ENCODE measurements around the gene RASGRP4. TPM values are rescaled to one million over a fixed set of nuclear protein-coding genes. Genes with fewer than 3 reads are reported as not detected.

Gene RASGRP4
- total and polyA plus RNA-seq, 2 experiments from 2014 or later, result 0.35 to 0.80 TPM

DNA sequence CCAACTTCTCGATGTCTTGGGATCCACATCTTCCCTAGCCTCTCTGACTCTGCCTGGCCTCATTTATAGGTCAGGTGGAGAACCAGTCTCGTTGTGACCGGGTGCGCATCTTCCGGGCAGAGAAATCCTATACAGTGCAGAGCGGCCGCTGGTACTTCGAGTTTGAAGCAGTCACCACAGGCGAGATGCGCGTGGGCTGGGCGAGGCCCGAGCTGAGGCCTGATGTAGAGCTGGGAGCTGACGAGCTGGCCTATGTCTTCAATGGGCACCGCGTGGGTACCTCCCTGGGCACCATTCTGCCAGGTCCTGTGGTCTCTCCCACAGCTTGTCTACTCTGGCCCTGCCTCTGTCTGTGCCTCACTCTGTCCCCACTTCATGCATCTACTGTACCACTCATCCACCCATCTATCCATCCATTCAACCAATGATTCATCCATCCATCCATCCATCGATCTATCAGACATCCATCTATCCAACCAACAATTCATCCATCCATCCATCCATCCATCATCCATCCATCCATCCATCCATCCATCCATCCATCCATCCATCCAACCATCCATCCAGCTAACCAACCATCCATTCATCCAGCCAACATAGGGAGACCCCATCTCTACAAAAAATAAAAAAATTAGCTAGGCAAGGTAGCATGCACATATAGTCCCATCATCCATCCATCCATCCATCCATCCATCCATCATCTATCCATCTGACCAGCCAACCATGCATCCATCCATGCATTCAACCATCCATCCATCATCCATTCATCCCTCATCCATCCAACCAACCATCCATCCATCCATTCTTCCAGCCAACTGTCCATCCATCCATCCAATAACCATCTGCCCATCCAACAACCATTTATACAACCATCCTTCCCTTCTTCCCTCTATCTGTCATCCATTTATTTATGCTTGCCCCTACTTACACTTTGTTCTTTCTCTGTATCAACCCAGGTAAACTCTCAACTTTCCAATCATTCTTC is 41.8 kb upstream of the RASGRP4 start:
- TF ChIP-seq, protein P1, sequence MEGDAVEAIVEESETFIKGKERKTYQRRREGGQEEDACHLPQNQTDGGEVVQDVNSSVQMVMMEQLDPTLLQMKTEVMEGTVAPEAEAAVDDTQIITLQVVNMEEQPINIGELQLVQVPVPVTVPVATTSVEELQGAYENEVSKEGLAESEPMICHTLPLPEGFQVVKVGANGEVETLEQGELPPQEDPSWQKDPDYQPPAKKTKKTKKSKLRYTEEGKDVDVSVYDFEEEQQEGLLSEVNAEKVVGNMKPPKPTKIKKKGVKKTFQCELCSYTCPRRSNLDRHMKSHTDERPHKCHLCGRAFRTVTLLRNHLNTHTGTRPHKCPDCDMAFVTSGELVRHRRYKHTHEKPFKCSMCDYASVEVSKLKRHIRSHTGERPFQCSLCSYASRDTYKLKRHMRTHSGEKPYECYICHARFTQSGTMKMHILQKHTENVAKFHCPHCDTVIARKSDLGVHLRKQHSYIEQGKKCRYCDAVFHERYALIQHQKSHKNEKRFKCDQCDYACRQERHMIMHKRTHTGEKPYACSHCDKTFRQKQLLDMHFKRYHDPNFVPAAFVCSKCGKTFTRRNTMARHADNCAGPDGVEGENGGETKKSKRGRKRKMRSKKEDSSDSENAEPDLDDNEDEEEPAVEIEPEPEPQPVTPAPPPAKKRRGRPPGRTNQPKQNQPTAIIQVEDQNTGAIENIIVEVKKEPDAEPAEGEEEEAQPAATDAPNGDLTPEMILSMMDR (IDR thresholded peaks at IDR 0.05; ENCODE audit: low read depth, low read length), result no peak
- no peaks in the 10 kb centered on the region for H3K4me1 ChIP-seq (ENCODE audit: low read depth)
- H3K36me3 ChIP-seq, result peaks cover 3% of the 10 kb centered on the region

DNA sequence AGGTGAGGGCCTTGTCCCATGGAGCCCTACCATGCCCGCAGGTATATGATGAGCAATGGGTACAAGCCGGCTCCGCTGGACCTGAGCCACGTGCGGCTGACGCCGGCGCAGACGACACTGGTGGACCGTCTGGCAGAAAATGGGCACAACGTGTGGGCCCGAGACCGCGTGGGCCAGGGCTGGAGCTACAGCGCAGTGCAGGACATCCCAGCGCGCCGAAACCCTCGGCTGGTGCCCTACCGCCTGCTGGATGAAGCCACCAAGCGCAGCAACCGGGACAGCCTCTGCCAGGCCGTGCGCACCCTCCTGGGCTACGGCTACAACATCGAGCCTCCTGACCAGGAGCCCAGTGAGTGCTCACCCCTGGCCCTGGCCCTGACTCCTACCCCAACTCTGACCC is 40.0 kb upstream of the RASGRP4 start:
- TF ChIP-seq, protein P1 (IDR thresholded peaks at IDR 0.05; ENCODE audit: low read depth, low read length), result no peak
- Histone ChIP-seq H3K4me3 (no peak overlapping the region), H3K27ac (no peak overlapping the region), H3K36me3 (peaks cover 3% of the 10 kb centered on the region), H3K9me3 (ENCODE audit: low read depth) (no peaks in the 10 kb centered on the region), H3K4me1 (ENCODE audit: low read depth) (no peaks in the 10 kb centered on the region), H3K27me3 (no peaks in the 10 kb centered on the region)
- DNase-seq (ENCODE audit: low read depth in 1 of 2, low spot score in 1 of 2), result no peak

More for the DNA sequence above, 41.8 kb upstream of the RASGRP4 start:
- Histone ChIP-seq H3K27ac (no peak overlapping the region), H3K9me3 (ENCODE audit: low read depth) (no peaks in the 10 kb centered on the region), H3K27me3 (no peaks in the 10 kb centered on the region), H3K4me3 (no peak overlapping the region)
- DNase-seq (ENCODE audit: low read depth in 1 of 2, low spot score in 1 of 2), result no peak

DNA sequence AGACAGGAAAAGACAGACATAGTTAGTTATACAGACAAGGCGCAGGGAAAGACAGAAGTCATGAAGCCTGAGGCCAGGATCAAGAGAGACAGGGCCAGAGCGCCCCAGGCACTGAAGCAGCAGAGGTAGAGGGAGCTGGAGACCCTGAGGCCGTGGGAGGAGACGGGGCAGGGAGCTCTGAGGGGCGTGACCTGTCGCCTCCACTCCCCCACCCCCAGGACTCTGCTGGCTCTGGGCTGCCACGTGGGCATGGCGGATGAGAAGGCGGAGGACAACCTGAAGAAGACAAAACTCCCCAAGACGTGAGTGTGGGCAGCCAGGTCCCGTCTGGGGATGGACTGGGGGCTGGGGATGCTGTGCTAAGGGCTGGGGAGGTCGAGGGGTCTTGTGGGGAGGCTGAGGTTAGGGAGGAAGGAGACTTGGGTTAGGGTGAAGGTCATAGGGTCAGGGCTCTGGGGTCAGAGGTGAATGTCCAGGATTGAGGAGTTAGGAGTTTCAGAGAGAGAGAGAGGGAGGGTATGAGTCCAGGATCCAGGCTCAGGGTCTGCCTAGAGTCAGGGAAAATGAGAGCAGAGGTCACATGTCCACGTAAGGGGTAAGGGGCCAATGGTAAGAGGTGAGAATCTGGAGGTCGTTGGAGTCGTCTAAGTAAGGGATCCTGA is 38.5 kb upstream of the RASGRP4 start:
- TF ChIP-seq, protein P1 (IDR thresholded peaks at IDR 0.05; ENCODE audit: low read depth, low read length), result no peak
- Histone ChIP-seq H3K27ac (no peak overlapping the region), H3K4me1 (ENCODE audit: low read depth) (no peaks in the 10 kb centered on the region), H3K9me3 (ENCODE audit: low read depth) (no peaks in the 10 kb centered on the region), H3K36me3 (peaks cover 4% of the 10 kb centered on the region), H3K4me3 (no peak overlapping the region), H3K27me3 (no peaks in the 10 kb centered on the region)
- DNase-seq (ENCODE audit: low read depth in 1 of 2, low spot score in 1 of 2), result no peak

DNA sequence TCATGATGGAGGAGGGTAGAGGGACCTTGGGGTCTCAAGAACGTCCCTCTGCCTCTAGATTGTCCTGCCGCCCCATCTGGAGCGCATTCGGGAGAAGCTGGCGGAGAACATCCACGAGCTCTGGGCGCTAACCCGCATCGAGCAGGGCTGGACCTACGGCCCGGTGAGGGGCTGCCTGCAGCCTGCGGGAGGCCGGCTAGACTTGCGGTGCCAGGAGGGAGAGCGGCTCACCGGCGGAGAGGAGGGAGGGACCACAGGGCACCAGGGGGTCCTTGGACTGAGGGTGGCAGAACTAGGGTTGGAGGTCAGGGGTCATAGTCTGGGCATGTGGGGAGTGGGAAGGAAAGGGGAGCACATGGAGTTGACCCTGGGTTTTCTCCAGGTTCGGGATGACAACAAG is 37.3 kb upstream of the RASGRP4 start:
- TF ChIP-seq, protein P1 (IDR thresholded peaks at IDR 0.05; ENCODE audit: low read depth, low read length), result no peak
- no peaks in the 10 kb centered on the region for H3K9me3 ChIP-seq (ENCODE audit: low read depth)
- H3K27ac ChIP-seq, result no peak overlapping the region
- H3K36me3 ChIP-seq, result peaks cover 3% of the 10 kb centered on the region
- no peaks in the 10 kb centered on the region for H3K27me3 ChIP-seq
- no peak overlapping the region for H3K4me3 ChIP-seq
- DNase-seq (ENCODE audit: low read depth in 1 of 2, low spot score in 1 of 2), result no peak
- no peaks in the 10 kb centered on the region for H3K4me1 ChIP-seq (ENCODE audit: low read depth)

DNA sequence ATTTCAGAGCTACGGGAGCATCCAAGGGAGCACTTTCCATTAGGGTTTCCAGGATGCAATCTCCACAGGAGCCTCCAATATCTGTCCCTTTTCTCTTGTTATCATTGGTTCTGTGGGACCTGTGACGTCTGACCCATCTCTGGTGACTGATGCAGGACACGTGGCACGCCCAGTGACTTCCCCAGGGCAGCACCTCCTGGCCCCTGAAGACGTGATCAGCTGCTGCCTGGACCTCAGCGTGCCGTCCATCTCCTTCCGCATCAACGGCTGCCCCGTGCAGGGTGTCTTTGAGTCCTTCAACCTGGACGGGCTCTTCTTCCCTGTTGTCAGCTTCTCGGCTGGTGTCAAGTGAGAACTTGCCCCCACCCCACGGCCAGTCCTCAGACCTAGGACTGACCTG is 33.0 kb upstream of the RASGRP4 start:
- Histone ChIP-seq H3K27ac (no peak overlapping the region), H3K27me3 (no peaks in the 10 kb centered on the region), H3K4me1 (ENCODE audit: low read depth) (no peaks in the 10 kb centered on the region), H3K36me3 (peaks cover 3% of the 10 kb centered on the region), H3K4me3 (no peak overlapping the region), H3K9me3 (ENCODE audit: low read depth) (no peaks in the 10 kb centered on the region)
- TF ChIP-seq, protein P1 (IDR thresholded peaks at IDR 0.05; ENCODE audit: low read depth, low read length), result no peak
- no peak for DNase-seq (ENCODE audit: low read depth in 1 of 2, low spot score in 1 of 2)

All from cardiac muscle cell (in vitro differentiated cells and primary cell).